ENCODE measurements around the gene KLHL7.
A peak's percentile ranks its signal among the peaks of the same experiment; 100 is the strongest.
"Not testable (repeated sequence)": the region's sequence is repeated elsewhere in the genome, so short reads cannot be mapped to it uniquely, and the experiment has no call there.

KLHL7 gene

DNA sequence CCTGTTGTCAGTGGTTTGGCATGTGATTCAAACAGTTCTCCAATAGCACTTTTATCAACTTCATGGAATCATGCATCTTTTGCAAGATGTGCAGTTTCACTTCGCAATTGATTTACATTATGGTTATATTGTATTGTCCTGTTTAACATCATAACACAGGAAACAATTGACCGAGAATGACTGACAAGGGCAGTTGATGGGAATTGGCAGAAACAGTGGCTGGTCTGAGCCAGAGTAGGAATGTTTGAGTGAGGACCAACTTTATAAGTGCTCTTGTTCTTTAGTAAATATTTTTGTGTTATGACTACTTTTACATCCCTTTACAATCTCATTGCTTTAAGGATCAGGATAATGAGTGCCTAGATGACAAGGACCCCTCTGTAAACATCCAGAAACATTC, 2.2 kb downstream of the KLHL7 start:
- DNase-seq: no peak

GRCh38 chr7:23108995-23109394, 3.4 kb downstream of the KLHL7 start:
- no peak for DNase-seq

- DNase-seq: no peak
Observed at GRCh38 chr7:23109470-23109869, 3.9 kb downstream of the KLHL7 start.

DNA sequence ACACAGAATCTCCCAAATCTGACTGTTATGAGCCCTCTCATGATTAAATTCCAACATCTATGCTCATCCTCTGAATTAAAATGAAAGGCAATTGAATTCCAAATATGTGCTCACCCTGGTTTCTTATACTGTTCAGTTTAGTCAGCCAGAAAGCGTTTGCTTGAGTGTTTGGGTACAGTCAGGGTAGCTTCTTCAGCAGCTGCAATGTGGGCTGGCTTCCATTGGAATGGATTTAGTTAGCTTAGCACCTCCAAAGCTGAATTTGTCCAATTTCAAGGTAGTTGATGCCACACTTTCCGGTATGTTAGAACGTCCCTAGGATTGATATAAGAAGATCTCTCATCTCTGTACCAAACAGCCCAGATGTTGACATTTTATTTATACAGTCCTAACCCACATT, 9.3 kb downstream of the KLHL7 start:
- DNase-seq: no peak

GRCh38 chr7:23115991-23116390, 10.4 kb downstream of the KLHL7 start:
- DNase-seq: no peak

- DNase-seq: peak; percentile 55
Observed at GRCh38 chr7:23117841-23118240, 12.3 kb downstream of the KLHL7 start.

DNA sequence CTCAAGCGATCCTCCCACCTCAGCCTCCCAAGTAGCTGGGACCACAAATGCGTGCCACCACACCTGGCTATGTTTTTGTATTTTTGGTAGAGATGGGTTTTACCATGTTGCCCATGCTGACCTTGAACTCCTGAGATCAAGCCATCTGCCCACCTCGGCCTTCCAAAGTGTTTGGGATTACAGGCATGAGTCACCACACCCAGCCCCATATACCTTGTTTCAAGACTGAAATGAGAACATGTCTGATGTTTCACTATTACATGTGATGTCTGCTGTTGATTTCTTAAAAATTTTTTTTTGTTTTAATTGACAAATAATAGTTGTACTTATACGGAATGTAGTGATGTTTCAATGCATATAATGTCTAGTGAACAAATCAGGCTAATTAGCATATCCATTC, 14.5 kb downstream of the KLHL7 start:
- no peak for DNase-seq

- no peak for DNase-seq
Observed at GRCh38 chr7:23121165-23121564, 15.6 kb downstream of the KLHL7 start.

DNA sequence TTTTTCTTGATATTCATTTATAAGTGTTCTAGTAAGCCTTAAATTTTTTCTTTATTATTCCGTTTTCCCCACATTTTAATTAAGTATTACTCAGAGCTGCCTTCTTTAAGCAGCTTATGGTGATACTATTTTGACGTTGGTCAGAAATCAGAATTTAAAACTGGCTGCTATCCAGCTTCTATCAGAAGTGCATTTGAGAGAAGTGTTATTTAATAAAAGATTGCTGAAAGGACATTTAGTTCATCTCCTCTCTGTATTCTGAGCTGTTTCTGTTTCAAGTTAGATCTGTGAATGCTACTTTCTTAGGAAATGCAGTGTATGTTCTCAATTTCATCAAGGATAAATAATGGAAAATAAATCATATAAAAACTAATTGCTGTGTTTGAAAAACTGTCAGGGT, 17.4 kb downstream of the KLHL7 start:
- no peak for DNase-seq

GRCh38 chr7:23123465-23123864, 17.9 kb downstream of the KLHL7 start:
- DNase-seq: no peak

- DNase-seq: no peak
Observed at GRCh38 chr7:23129036-23129435, 23.5 kb downstream of the KLHL7 start.

- not testable (repeated sequence) for DNase-seq
Observed at GRCh38 chr7:23131799-23132198, 26.2 kb downstream of the KLHL7 start.

DNA sequence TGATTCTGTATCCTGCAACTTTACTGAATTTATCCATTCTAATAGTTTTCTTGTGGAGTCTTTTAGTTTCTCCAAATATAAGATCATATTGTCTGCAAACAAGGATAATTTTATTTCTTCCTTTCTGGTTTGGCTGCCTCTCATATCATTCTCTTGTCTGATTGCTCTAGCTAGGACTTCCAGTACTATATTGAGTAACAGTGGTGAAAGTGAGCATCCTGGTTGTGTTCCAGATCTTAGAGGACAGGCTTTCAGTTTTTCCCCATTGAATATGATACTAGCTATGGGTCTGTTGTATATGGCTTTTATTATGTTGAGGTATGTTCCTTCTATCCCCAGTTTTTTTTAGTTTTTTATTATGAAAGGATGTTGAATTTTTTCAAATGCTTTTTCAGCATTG, 28.2 kb downstream of the KLHL7 start:
- no peak for DNase-seq

- no peak for DNase-seq
Observed at GRCh38 chr7:23135755-23136154, 30.2 kb downstream of the KLHL7 start.

GRCh38 chr7:23136216-23136615, 30.6 kb downstream of the KLHL7 start:
- no peak for DNase-seq

- no peak for DNase-seq
Observed at GRCh38 chr7:23157679-23158078, 52.1 kb downstream of the KLHL7 start.

GRCh38 chr7:23158546-23158945, 53.0 kb downstream of the KLHL7 start:
- no peak for DNase-seq

DNA sequence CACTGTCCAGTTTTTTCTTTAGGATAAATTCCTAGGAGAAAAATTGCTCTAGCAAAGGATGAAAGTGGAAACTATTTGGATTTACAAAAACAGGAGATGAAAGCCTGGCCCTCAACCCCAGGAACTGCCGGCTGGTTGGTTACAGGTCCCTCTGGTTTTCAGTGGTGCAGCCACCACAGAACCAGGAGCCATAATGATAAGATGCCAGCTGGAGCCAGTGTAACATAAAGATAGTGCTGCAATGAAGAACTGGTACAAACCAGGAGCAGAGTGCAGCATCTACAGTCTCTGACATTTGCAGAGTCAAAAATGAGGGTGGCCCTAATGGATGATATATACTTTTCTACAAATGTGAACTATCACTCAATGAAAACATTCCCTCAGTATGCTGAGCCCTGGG, 55.9 kb downstream of the KLHL7 start:
- DNase-seq: no peak

GRCh38 chr7:23164846-23165245, 59.3 kb downstream of the KLHL7 start:
- no peak for DNase-seq

DNA sequence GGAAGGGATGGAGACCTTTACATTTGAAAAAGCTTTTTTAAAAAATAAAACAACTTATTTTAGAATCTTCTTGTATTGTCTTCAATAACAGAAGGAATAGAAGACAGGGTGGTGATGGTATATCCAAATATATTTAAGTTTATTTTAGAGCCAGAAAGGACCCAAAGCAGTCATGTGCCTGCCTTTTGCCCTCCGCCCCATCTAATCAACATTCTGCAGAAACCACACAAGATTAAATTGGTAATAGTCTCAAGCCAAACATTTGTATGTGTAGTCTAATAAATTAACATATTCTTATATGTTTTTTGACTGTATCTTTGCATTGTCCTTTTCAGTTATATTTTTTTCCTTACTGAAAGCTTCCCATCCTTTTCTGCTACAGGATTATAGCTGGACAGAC, 59.7 kb downstream of the KLHL7 start:
- no peak for DNase-seq

DNA sequence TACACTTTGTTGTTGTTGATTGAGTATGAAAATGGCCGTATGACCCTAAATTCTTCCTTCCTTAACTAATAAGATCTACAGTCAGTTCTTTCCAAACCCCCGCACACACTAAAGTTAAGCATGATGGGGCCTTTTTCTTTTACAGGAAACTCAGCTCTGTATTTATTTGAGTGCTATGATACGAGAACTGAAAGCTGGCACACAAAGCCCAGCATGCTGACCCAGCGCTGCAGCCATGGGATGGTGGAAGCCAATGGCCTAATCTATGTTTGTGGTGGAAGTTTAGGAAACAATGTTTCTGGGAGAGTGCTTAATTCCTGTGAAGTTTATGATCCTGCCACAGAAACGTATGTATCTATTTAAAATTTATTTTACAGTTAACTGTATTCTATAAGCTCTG, 62.1 kb downstream of the KLHL7 start:
- no peak for DNase-seq

DNA sequence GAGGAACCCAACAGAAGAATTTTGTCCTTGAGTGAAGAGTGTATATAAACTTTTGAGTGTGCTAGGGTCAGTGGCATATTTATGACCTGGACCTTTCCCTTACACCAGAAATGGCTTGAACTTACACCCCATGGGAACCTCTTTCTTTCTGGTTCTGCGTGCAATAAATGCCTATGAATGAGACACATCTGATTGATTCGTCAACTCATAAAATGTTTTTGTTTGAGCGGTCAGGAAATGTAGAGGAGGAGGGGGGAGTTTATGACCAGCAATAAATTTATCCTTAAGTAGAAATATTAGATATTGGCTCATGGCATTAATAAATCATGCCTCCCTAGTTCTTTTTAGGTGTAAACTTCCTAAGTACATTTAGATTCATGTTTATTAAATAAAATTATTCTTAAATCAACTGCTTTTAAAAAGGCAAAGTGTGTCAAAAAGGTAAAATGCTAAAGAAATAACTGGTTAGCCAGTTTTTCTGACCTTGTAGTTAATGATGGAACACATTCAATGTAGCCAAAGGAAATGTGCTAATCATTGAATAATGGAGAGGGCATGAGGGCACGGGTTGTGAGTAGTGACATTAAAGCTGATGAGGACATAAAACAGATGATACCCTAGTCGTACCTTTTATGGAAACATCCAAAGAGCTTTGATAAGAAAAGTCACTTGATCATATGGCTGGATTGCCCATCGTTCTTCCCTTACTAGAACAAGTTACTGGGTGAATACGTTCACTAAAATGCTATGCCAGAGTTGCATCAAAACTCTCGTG, 62.7 kb downstream of the KLHL7 start:
- no peak for DNase-seq

DNA sequence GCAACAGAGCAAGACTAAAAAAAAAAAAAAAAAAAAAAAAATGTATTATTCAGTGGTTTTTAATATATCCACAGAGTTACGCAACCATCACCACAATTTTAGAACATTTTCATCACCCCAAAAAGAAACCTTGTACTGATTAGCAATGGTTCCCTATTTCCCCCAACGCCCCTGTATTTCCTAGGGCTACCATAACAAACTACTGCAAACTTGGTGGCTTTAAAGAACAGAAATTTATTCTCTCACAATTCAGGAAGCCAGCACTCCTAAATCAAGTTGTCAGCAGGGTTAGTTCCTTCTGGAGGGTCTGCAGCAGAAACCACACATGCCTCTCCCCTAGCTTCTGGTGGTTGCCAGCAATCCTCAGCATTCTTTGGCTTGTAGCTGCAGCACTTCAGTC, 70.4 kb downstream of the KLHL7 start:
- no peak for DNase-seq

- DNase-seq: peak; percentile 100
Observed at GRCh38 chr7:23181684-23182553, 76.3 kb downstream of the KLHL7 start, which contains the start of gene NUP42. Gene NUP42, plus strand, starts transcription at chr7:23182048. Its CDS starts 38 bp downstream, at chr7:23182086.
